ENCODE data around the gene ST6GALNAC1.

DNA sequence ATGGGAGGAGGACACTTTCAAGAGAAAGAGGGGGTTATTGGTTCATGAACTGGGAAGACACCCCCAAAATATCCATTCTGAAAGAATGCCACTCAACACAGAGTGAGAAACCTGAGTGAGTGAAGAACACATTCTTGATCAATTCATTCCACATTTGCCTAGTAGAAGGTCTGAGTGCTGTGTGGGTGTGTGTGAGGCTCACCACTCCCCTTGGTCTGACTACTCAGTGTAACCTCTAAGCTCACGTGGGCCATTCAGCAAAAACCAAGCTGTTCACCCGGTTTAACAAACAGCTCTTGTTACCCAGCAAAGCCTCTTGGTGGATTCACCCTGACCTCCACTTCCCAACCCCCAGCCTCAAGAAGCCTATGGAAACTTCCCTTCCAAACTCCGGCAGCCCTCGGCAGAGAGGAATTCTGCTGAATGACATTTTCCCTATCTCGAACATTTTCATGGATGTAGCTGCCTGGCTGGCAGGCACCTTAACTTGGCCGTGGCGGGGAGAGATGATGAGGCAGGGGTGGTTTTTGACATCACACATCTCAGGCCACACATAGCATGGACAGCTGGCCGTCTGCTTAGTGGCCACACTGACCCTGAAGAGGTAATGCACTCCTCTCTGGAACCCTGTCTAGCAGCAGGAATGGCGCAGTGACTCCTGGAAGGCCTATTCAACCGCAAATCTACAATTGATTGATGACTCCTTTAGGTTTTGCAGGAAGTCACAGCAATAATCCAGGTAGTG, 11.6 kb downstream of the ST6GALNAC1 start:
- TF ChIP-seq CTCF (IDR thresholded peaks at IDR 0.05; ENCODE audit: low read length) (no peak), EZH2 (IDR thresholded peaks at IDR 0.05; ENCODE audit: borderline replicate concordance, low read length) (no peak)

All from OCI-LY1 (cell line).